K562 (cell line): ENCODE measurements around the gene DIP2B. TPM values are rescaled to one million over a fixed set of nuclear protein-coding genes. Genes with fewer than 3 reads are reported as not detected.

Source experiments
- ATF3 ChIP-seq, 2 experiments: fragments of 450-650 bp in 1 of 2; sonication (generic) in 1 of 2; formaldehyde crosslinking in 1 of 2; IDR thresholded peaks in 1 of 2; conservative IDR thresholded peaks in 1 of 2; 2 replicates each; pipeline versions ENCODE4 v1.6.1 to v1.8.1; 2016 to 2023; ENCODE audit warnings: mild to moderate bottlenecking in 2 of 2, moderate library complexity in 2 of 2, inconsistent platforms in 1 of 2, missing genetic modification reagents in 1 of 2
- CBX3 ChIP-seq, 2 experiments: IDR thresholded peaks; 1 replicate in 1 of 2; 2 replicates in 1 of 2; pipeline ENCODE4 v1.6.1; 2012; ENCODE audit warnings: inconsistent platforms in 2 of 2, low read length in 2 of 2, borderline replicate concordance in 1 of 2, control low read depth in 1 of 2
- CLOCK ChIP-seq: fragments of 250-450 bp; sonication (Bioruptor Pico); IDR thresholded peaks from 2 replicates; pipeline ENCODE4 v1.4.0; 2020; ENCODE audit warnings: mild to moderate bottlenecking, moderate library complexity, borderline replicate concordance
- DEAF1 ChIP-seq: fragments of 450-650 bp; formaldehyde crosslinking; IDR thresholded peaks from 2 replicates; pipeline ENCODE4 v1.4.0; 2020; ENCODE audit warnings: mild to moderate bottlenecking, moderate library complexity
- DNMT1 ChIP-seq: fragments of 450-650 bp; IDR thresholded peaks from 2 replicates; pipeline ENCODE4 v1.6.1; 2016; ENCODE audit warnings: antibody characterized with exemption, mild to moderate bottlenecking
- ELF2 ChIP-seq: fragments of 250-450 bp; sonication (Bioruptor Pico); IDR thresholded peaks from 2 replicates; pipeline ENCODE4 v1.5.0; 2021; ENCODE audit warnings: mild to moderate bottlenecking
- EWSR1 ChIP-seq: fragments of 450-650 bp; IDR thresholded peaks from 2 replicates; pipeline ENCODE4 v1.6.1; 2018; ENCODE audit warnings: borderline replicate concordance, mild to moderate bottlenecking, low read depth, moderate library complexity; ENCODE audit not compliant: partially characterized antibody
- FOXA1 ChIP-seq: fragments of 450-650 bp; IDR thresholded peaks from 2 replicates; pipeline ENCODE4 v1.6.1; 2016; ENCODE audit warnings: mild to moderate bottlenecking, borderline replicate concordance
- HNRNPUL1 ChIP-seq: fragments of 200-400 bp; formaldehyde crosslinking; IDR thresholded peaks from 2 replicates; pipeline ENCODE4 v1.6.1; 2017; ENCODE audit warnings: low read length
- KAT8 ChIP-seq: fragments of 450-650 bp; IDR thresholded peaks from 2 replicates; pipeline ENCODE4 v1.6.1; 2016; ENCODE audit warnings: low read depth, mild to moderate bottlenecking
- MNT ChIP-seq, 2 experiments: fragments of 450-650 bp; conservative IDR thresholded peaks; 2 replicates each; pipeline ENCODE4 v1.6.1; 2017; ENCODE audit warnings: mild to moderate bottlenecking in 2 of 2, moderate library complexity in 2 of 2
- NR0B1 ChIP-seq: fragments of 450-650 bp; IDR thresholded peaks from one replicate; pipeline ENCODE4 v1.6.1; 2018; ENCODE audit warnings: mild to moderate bottlenecking, moderate library complexity; ENCODE audit not compliant: partially characterized antibody
- RAD21 ChIP-seq, 2 experiments: fragments of 250-450 bp in 1 of 2; fragments of 450-650 bp in 1 of 2; sonication (Bioruptor Pico) in 1 of 2; formaldehyde crosslinking in 1 of 2; IDR thresholded peaks in 1 of 2; conservative IDR thresholded peaks in 1 of 2; 2 replicates each; pipeline versions ENCODE4 v1.4.0 to v1.8.0; 2020 to 2022; ENCODE audit warnings: mild to moderate bottlenecking in 2 of 2, moderate library complexity in 1 of 2
- SAP30 ChIP-seq: fragments of 200-600 bp; sonication (generic); IDR thresholded peaks from 2 replicates; pipeline ENCODE4 v1.6.1; 2012; ENCODE audit warnings: borderline replicate concordance, low read depth, mild to moderate bottlenecking, moderate library complexity, low read length, control low read depth, inconsistent platforms; ENCODE audit not compliant: insufficient read depth, poor library complexity, severe bottlenecking
- SPI1 ChIP-seq: IDR thresholded peaks from 2 replicates; pipeline ENCODE4 v1.6.1; 2011; ENCODE audit warnings: low read depth, low read length, control low read depth, borderline replicate concordance
- ZNF24 ChIP-seq: fragments of 450-650 bp; IDR thresholded peaks from 2 replicates; pipeline ENCODE4 v1.6.1; 2016
- ZNF561 ChIP-seq: fragments of 450-650 bp; formaldehyde crosslinking; conservative IDR thresholded peaks from 2 replicates; pipeline ENCODE4 v1.4.0; 2020; ENCODE audit warnings: mild to moderate bottlenecking, moderate library complexity
- polyA plus RNA-seq, 8 experiments: library from polyadenylated mRNA; depleted of rRNA in 4 of 8; stranded (reverse) in 5 of 8; unstranded in 3 of 8; fragments of >200 nt; fragmentation: Nextera tagmentation in 2 of 8; fragmentation: Illumina TruSeq in 1 of 8; extraction: Ambion mirVana in 2 of 8; extraction: Trizol in 1 of 8; gene quantifications; 2 replicates each; pipeline versions ENCODE4 v1.2.1 to v1.2.3, GENCODE V29; 2011 to 2014; ENCODE audit warnings: inconsistent platforms in 1 of 8, missing spikeins in 1 of 8
- total RNA-seq, 7 experiments: library from RNA; depleted of rRNA in 6 of 7; stranded (reverse); fragments of >200 nt in 6 of 7; fragmentation: Illumina TruSeq in 2 of 7; extraction: Trizol in 2 of 7; gene quantifications; 2 replicates each; pipeline versions ENCODE4 v1.2.1 to v1.2.3, GENCODE V29; 2011 to 2021; ENCODE audit warnings: low replicate concordance in 1 of 7

DIP2B gene
- total and polyA plus RNA-seq, 9 of the 15 experiments (the other 6 are each of a cell fraction or from before 2014, with no cell fraction given), result 4.6 to 26.1 (median 18.8) TPM

GRCh38 chr12:50562520-50563433 lies 58.0 kb downstream of the DIP2B start (continued):
- no peak for TF ChIP-seq ZNF561
- TF ChIP-seq NR0B1, result no peak
- TF ChIP-seq DNMT1, result no peak
- TF ChIP-seq ATF3 (IDR thresholded peaks at IDR 0.05), result peak; percentile 76
- TF ChIP-seq ATF3 (CRISPR knock-in tag; conservative IDR thresholded peaks at IDR 0.05), result no peak
- TF ChIP-seq CBX3 (IDR thresholded peaks at IDR 0.05; ENCODE audit: borderline replicate concordance in 1 of 2, low read length in 2 of 2), result peak in 1 of 2 experiments; percentile 61; a peak in 1 of 3 replicates
- TF ChIP-seq EWSR1, result no peak
- TF ChIP-seq HNRNPUL1, result no peak
- TF ChIP-seq SPI1, result no peak
- TF ChIP-seq KAT8, result no peak
- no peak for TF ChIP-seq CLOCK (CRISPR knock-in tag)
- TF ChIP-seq DEAF1 (CRISPR knock-in tag), result no peak
- peak; percentile 42; the same call in 1 of the 2 replicates for TF ChIP-seq ZNF24
- TF ChIP-seq ELF2 (CRISPR knock-in tag), result no peak
- TF ChIP-seq SAP30, result no peak
- no peak for TF ChIP-seq FOXA1
- no peak for TF ChIP-seq RAD21 (CRISPR knock-in tag; conservative IDR thresholded peaks at IDR 0.05 in 1 of 2, IDR thresholded peaks at IDR 0.05 in 1 of 2)
- peak in 1 of 2 experiments; percentile 59; a peak in 2 of 4 replicates for TF ChIP-seq MNT (conservative IDR thresholded peaks at IDR 0.05)
